ENCODE results near the gene AICDA.

DNA sequence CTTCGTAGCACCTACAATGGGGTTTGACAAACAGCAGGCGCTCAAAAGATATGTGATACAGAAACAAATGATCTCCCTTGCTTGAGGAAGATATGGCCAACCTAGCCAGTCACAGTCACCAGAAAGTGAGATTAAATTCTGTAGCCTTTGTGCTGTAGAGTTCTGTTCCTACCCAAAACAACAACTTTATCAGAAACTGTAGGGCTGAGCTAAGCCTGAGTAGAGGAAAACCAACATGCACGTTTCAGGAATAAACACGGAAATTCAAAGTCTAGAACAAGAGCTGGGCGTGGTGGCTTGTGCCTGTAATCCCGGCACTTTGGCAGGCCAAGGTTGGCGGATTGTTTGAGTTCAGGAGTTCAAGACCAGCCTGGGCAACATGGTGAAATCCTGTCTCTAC is 23.0 kb downstream of the AICDA start:
- no peak for TF ChIP-seq CTCF (IDR thresholded peaks at IDR 0.05)
- no peak for TF ChIP-seq POLR2AphosphoS5 (IDR thresholded peaks at IDR 0.05; ENCODE audit: low read depth, low read length)
- TF ChIP-seq SIN3A (IDR thresholded peaks at IDR 0.05; ENCODE audit: borderline replicate concordance, insufficient read depth, low read depth, low read length), result no peak
- TF ChIP-seq, protein P1, sequence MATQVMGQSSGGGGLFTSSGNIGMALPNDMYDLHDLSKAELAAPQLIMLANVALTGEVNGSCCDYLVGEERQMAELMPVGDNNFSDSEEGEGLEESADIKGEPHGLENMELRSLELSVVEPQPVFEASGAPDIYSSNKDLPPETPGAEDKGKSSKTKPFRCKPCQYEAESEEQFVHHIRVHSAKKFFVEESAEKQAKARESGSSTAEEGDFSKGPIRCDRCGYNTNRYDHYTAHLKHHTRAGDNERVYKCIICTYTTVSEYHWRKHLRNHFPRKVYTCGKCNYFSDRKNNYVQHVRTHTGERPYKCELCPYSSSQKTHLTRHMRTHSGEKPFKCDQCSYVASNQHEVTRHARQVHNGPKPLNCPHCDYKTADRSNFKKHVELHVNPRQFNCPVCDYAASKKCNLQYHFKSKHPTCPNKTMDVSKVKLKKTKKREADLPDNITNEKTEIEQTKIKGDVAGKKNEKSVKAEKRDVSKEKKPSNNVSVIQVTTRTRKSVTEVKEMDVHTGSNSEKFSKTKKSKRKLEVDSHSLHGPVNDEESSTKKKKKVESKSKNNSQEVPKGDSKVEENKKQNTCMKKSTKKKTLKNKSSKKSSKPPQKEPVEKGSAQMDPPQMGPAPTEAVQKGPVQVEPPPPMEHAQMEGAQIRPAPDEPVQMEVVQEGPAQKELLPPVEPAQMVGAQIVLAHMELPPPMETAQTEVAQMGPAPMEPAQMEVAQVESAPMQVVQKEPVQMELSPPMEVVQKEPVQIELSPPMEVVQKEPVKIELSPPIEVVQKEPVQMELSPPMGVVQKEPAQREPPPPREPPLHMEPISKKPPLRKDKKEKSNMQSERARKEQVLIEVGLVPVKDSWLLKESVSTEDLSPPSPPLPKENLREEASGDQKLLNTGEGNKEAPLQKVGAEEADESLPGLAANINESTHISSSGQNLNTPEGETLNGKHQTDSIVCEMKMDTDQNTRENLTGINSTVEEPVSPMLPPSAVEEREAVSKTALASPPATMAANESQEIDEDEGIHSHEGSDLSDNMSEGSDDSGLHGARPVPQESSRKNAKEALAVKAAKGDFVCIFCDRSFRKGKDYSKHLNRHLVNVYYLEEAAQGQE (IDR thresholded peaks at IDR 0.05; ENCODE audit: insufficient read depth in 1 of 2, low read depth in 2 of 2, low read length in 1 of 2), result no peak
- no peak for TF ChIP-seq TCF7L2 (IDR thresholded peaks at IDR 0.05; ENCODE audit: low read depth, low read length)

Measured in Panc1 (cell line).